ENCODE results near the gene ZNF770.

Gene ZNF770

GRCh38 chr15:35014241-35014640 is 26.2 kb upstream of the ZNF770 start (continued):
- TF ChIP-seq ZNF18 (tag by site-specific recombination; IDR thresholded peaks at IDR 0.05) (no peak), ZNF133 (tag by site-specific recombination; IDR thresholded peaks at IDR 0.05) (no peak), ZNF404 (tag by site-specific recombination; IDR thresholded peaks at IDR 0.05) (no peak), TCF7L2 (IDR thresholded peaks at IDR 0.05; ENCODE audit: borderline replicate concordance, low read depth, low read length) (no peak), HOXA7 (CRISPR knock-in tag; IDR thresholded peaks at IDR 0.05; ENCODE audit: borderline replicate concordance) (no peak), ZNF174 (tag by site-specific recombination; IDR thresholded peaks at IDR 0.05) (no peak), ZFHX2 (tag by site-specific recombination; conservative IDR thresholded peaks at IDR 0.05) (no peak), ZNF600 (tag by site-specific recombination; IDR thresholded peaks at IDR 0.05) (no peak), ZNF114 (tag by site-specific recombination; IDR thresholded peaks at IDR 0.05) (no peak)

GRCh38 chr15:35013370-35013769 is 25.3 kb upstream of the ZNF770 start:
- CTCF ChIA-PET, result no interaction called here

GRCh38 chr15:35007397-35007796 is 19.3 kb upstream of the ZNF770 start:
- TF ChIP-seq ZNF549 (tag by site-specific recombination; IDR thresholded peaks at IDR 0.05) (no peak), ZNF610 (tag by site-specific recombination; IDR thresholded peaks at IDR 0.05; ENCODE audit: borderline replicate concordance) (no peak), ZNF704 (tag by site-specific recombination; IDR thresholded peaks at IDR 0.05) (no peak), KLF7 (tag by site-specific recombination; IDR thresholded peaks at IDR 0.05; ENCODE audit: borderline replicate concordance) (no peak), ZNF335 (tag by site-specific recombination; conservative IDR thresholded peaks at IDR 0.05) (no peak), OSR2 (tag by site-specific recombination; IDR thresholded peaks at IDR 0.05) (no peak), ZSCAN5A (tag by site-specific recombination; IDR thresholded peaks at IDR 0.05) (no peak), ZNF175 (tag by site-specific recombination; IDR thresholded peaks at IDR 0.05) (no peak)
- POLR2A ChIA-PET, result no interaction called here
- Histone ChIP-seq H3K9me3 (ENCODE audit: control insufficient read depth, insufficient read depth, low read depth, low read length) (no peaks in the 10 kb centered on the region), H3K4me1 (ENCODE audit: control insufficient read depth, insufficient read depth, low read length) (no peaks in the 10 kb centered on the region), H3K27ac (ENCODE audit: extremely low read depth, low read depth, low read length) (no peak overlapping the region), H3K4me3 (ENCODE audit: low read depth, low read length) (no peak overlapping the region), H3K36me3 (ENCODE audit: control insufficient read depth in 2 of 2, insufficient read depth in 1 of 2, low read length in 2 of 2) (no peaks in the 10 kb centered on the region)
- CTCF ChIA-PET, result no interaction called here

More at GRCh38 chr15:35013370-35013769, 25.3 kb upstream of the ZNF770 start:
- no peak overlapping the region for H3K27ac ChIP-seq (ENCODE audit: extremely low read depth, low read depth, low read length)
- H3K36me3 ChIP-seq (ENCODE audit: control insufficient read depth in 2 of 2, insufficient read depth in 1 of 2, low read length in 2 of 2), result no peaks in the 10 kb centered on the region
- H3K4me1 ChIP-seq (ENCODE audit: control insufficient read depth, insufficient read depth, low read length), result no peaks in the 10 kb centered on the region
- TF ChIP-seq ZNF488 (tag by site-specific recombination; IDR thresholded peaks at IDR 0.05), result no peak
- TF ChIP-seq SP3 (tag by site-specific recombination; IDR thresholded peaks at IDR 0.05), result no peak
- no peaks in the 10 kb centered on the region for H3K9me3 ChIP-seq (ENCODE audit: control insufficient read depth, insufficient read depth, low read depth, low read length)
- POLR2A ChIA-PET, result no interaction called here
- no peak overlapping the region for H3K4me3 ChIP-seq (ENCODE audit: low read depth, low read length)
